ENCODE results near the gene SLC35B1. TPM values are rescaled to one million over a fixed set of nuclear protein-coding genes. Genes with fewer than 3 reads are reported as not detected.

SLC35B1 gene
- total and polyA plus RNA-seq, 2 donors (not counting 1 experiment from before 2014, with no cell fraction given) = 32.3 to 47.2 TPM

- POLR2A ChIA-PET = interaction anchor here (0.6 kb wide), 1 partner anchor 33 kb away, joined by 5 read pairs; no protein-coding TSS in a partner anchor
- H3K36me3 ChIP-seq (replicated peaks in 1 of 2; ENCODE audit: control extremely low read depth in 1 of 2, control insufficient read depth in 1 of 2, extremely low read depth in 1 of 2, insufficient read depth in 2 of 2, low read length in 1 of 2) = peaks cover 2 to 89% of the 10 kb centered on the region in 2 experiments
- TF ChIP-seq, protein P1, sequence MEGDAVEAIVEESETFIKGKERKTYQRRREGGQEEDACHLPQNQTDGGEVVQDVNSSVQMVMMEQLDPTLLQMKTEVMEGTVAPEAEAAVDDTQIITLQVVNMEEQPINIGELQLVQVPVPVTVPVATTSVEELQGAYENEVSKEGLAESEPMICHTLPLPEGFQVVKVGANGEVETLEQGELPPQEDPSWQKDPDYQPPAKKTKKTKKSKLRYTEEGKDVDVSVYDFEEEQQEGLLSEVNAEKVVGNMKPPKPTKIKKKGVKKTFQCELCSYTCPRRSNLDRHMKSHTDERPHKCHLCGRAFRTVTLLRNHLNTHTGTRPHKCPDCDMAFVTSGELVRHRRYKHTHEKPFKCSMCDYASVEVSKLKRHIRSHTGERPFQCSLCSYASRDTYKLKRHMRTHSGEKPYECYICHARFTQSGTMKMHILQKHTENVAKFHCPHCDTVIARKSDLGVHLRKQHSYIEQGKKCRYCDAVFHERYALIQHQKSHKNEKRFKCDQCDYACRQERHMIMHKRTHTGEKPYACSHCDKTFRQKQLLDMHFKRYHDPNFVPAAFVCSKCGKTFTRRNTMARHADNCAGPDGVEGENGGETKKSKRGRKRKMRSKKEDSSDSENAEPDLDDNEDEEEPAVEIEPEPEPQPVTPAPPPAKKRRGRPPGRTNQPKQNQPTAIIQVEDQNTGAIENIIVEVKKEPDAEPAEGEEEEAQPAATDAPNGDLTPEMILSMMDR (IDR thresholded peaks at IDR 0.05) = no peak
- TF ChIP-seq EZH2 (IDR thresholded peaks at IDR 0.05; ENCODE audit: borderline replicate concordance, insufficient read depth, low read depth, low read length, poor library complexity, severe bottlenecking) = no peak
Measured at GRCh38 chr17:49723423-49723822, 15.7 kb upstream of the SLC35B1 start.

GRCh38 chr17:49722066-49722465 is 14.3 kb upstream of the SLC35B1 start:
- Histone ChIP-seq H3K4me3 (ENCODE audit: control extremely low read depth in 1 of 5, extremely low read depth in 1 of 5, insufficient read depth in 1 of 5, low read depth in 2 of 5, low read length in 4 of 5) (no peak overlapping the region), H3K9ac (ENCODE audit: low read length) (no peak overlapping the region), H2AFZ (ENCODE audit: insufficient read depth, low read depth, low read length, poor library complexity, severe bottlenecking) (no peak overlapping the region), H3K4me1 (ENCODE audit: control insufficient read depth in 2 of 2, insufficient read depth in 2 of 2, low read length in 2 of 2) (peaks cover 4 to 10% of the 10 kb centered on the region in 2 donors), H3K27ac (ENCODE audit: low read length in 2 of 2) (no peak overlapping the region), H3K4me2 (replicated peaks; ENCODE audit: low read depth, low read length, poor library complexity, severe bottlenecking) (no peak overlapping the region), H3K9me3 (ENCODE audit: control extremely low read depth in 1 of 3, control insufficient read depth in 2 of 3, insufficient read depth in 1 of 3, low read length in 2 of 3) (peaks cover 0 to 6% (median 3%) of the 10 kb centered on the region in 3 donors), H3K27me3 (replicated peaks in 1 of 4; ENCODE audit: control extremely low read depth in 1 of 4, control insufficient read depth in 3 of 4, insufficient read depth in 4 of 4, low read length in 3 of 4) (no peaks in the 10 kb centered on the region), H3K36me3 (replicated peaks in 1 of 2; ENCODE audit: control extremely low read depth in 1 of 2, control insufficient read depth in 1 of 2, extremely low read depth in 1 of 2, insufficient read depth in 2 of 2, low read length in 1 of 2) (peaks cover 8 to 89% of the 10 kb centered on the region in 2 experiments), H3K79me2 (ENCODE audit: control insufficient read depth, insufficient read depth, low read length) (peaks cover 44% of the 10 kb centered on the region), H4K20me1 (ENCODE audit: control insufficient read depth, insufficient read depth, low read length, poor library complexity, severe bottlenecking) (peaks cover 71% of the 10 kb centered on the region)
- peaks cover 22% of the 10 kb centered on the region for H3K4me1 Mint-ChIP-seq
- no peak overlapping the region for H3K4me3 Mint-ChIP-seq
- WGBS (ENCODE audit: insufficient coverage) = 98% methylated on average over 3 of the region's 3 CpGs
- POLR2A ChIA-PET = interaction anchor here (0.6 kb wide), 1 partner anchor 12 kb away, joined by 3 read pairs; no protein-coding TSS in a partner anchor
- no peaks in the 10 kb centered on the region for H3K27me3 Mint-ChIP-seq
- ATAC-seq (ENCODE audit: low read depth) (no peak), DNase-seq (no peak)
- peaks cover 3% of the 10 kb centered on the region for H3K9me3 Mint-ChIP-seq (ENCODE audit: insufficient read depth)
- CTCF ChIA-PET = interaction anchor here (0.6 to 1.8 kb wide), 3 partner anchors 14 to 60 kb away, joined by 3 to 7 read pairs (median 4); partner anchors contain the start of gene SLC35B1
- H3K27ac Mint-ChIP-seq = no peak overlapping the region
- TF ChIP-seq EZH2 (IDR thresholded peaks at IDR 0.05; ENCODE audit: borderline replicate concordance, insufficient read depth, low read depth, low read length, poor library complexity, severe bottlenecking) = no peak
- TF ChIP-seq, protein P1 (IDR thresholded peaks at IDR 0.05) = no peak
- intact Hi-C loops (cut with micrococcal nuclease) = no loop called here

More at GRCh38 chr17:49723423-49723822, 15.7 kb upstream of the SLC35B1 start:
- DNase-seq = no peak
- Mint-ChIP-seq H3K27ac (peak overlapping the region; percentile 67), H3K4me3 (no peak overlapping the region), H3K4me1 (peaks cover 30% of the 10 kb centered on the region), H3K27me3 (no peaks in the 10 kb centered on the region), H3K9me3 (ENCODE audit: insufficient read depth) (peaks cover 3% of the 10 kb centered on the region)
- H3K9ac ChIP-seq (ENCODE audit: low read length) = no peak overlapping the region
- peaks cover 57% of the 10 kb centered on the region for H3K79me2 ChIP-seq (ENCODE audit: control insufficient read depth, insufficient read depth, low read length)
- H3K4me3 ChIP-seq (ENCODE audit: control extremely low read depth in 1 of 5, extremely low read depth in 1 of 5, insufficient read depth in 1 of 5, low read depth in 2 of 5, low read length in 4 of 5) = no peak overlapping the region
- no peak for ATAC-seq (ENCODE audit: low read depth)
- CTCF ChIA-PET = interaction anchor here (0.9 kb wide), 1 partner anchor 65 kb away, joined by 3 read pairs; the partner anchor contains the start of gene KAT7
- H2AFZ ChIP-seq (ENCODE audit: insufficient read depth, low read depth, low read length, poor library complexity, severe bottlenecking) = no peak overlapping the region
- H4K20me1 ChIP-seq (ENCODE audit: control insufficient read depth, insufficient read depth, low read length, poor library complexity, severe bottlenecking) = peaks cover 76% of the 10 kb centered on the region
- H3K27ac ChIP-seq (ENCODE audit: low read length in 2 of 2) = peak overlapping the region in 1 of 2 donors; percentile 55
- H3K9me3 ChIP-seq (ENCODE audit: control extremely low read depth in 1 of 3, control insufficient read depth in 2 of 3, insufficient read depth in 1 of 3, low read length in 2 of 3) = peaks cover 0 to 6% (median 3%) of the 10 kb centered on the region in 3 donors
- 29% methylated on average over 6 of the region's 8 CpGs for WGBS (ENCODE audit: insufficient coverage)
- H3K4me1 ChIP-seq (ENCODE audit: control insufficient read depth in 2 of 2, insufficient read depth in 2 of 2, low read length in 2 of 2) = peaks cover 10 to 12% of the 10 kb centered on the region in 2 donors
- H3K27me3 ChIP-seq (replicated peaks in 1 of 4; ENCODE audit: control extremely low read depth in 1 of 4, control insufficient read depth in 3 of 4, insufficient read depth in 4 of 4, low read length in 3 of 4) = no peaks in the 10 kb centered on the region
- no peak overlapping the region for H3K4me2 ChIP-seq (replicated peaks; ENCODE audit: low read depth, low read length, poor library complexity, severe bottlenecking)
- intact Hi-C loops (cut with micrococcal nuclease) = no loop called here

Measured in B cell (primary cell).